WTC11 (cell line): Measurements from ENCODE around the gene LLGL2.

Source experiments
- CTCF ChIP-seq: fragments of 200-600 bp; IDR thresholded peaks from 2 replicates; pipeline ENCODE4 v1.8.0; 2022; ENCODE audit warnings: antibody characterized with exemption
- MLX ChIP-seq: sonication (generic); formaldehyde crosslinking; IDR thresholded peaks from 2 replicates; pipeline ENCODE4 v1.8.1; 2023; ENCODE audit warnings: mild to moderate bottlenecking, missing genetic modification reagents, moderate library complexity
- NR2C2 ChIP-seq: sonication (generic); formaldehyde crosslinking; IDR thresholded peaks from 2 replicates; pipeline ENCODE4 v1.8.0; 2022; ENCODE audit warnings: mild to moderate bottlenecking, missing genetic modification reagents
- RORB ChIP-seq: fragments of 250-450 bp; sonication (Bioruptor Pico); IDR thresholded peaks from 2 replicates; pipeline ENCODE4 v1.9.0; 2021; ENCODE audit warnings: mild to moderate bottlenecking
- TEAD4 ChIP-seq: sonication (generic); formaldehyde crosslinking; IDR thresholded peaks from 2 replicates; pipeline ENCODE4 v1.8.0; 2022; ENCODE audit warnings: mild to moderate bottlenecking, missing genetic modification reagents
- ZNF121 ChIP-seq: sonication (generic); formaldehyde crosslinking; IDR thresholded peaks from 2 replicates; pipeline ENCODE4 v1.8.0; 2023; ENCODE audit warnings: missing genetic modification reagents
- ZNF232 ChIP-seq: sonication (generic); formaldehyde crosslinking; IDR thresholded peaks from 2 replicates; pipeline ENCODE4 v1.8.0; 2022; ENCODE audit warnings: mild to moderate bottlenecking, missing genetic modification reagents

- TF ChIP-seq MLX (no peak), CTCF (no peak), TEAD4 (no peak), RORB (CRISPR knock-in tag) (no peak), NR2C2 (CRISPR knock-in tag) (no peak), ZNF232 (no peak), ZNF121 (no peak)
Observed at GRCh38 chr17:75506888-75507287, 18.6 kb upstream of the LLGL2 start.
